ENCODE data around the gene LARGE1.
"Not testable (repeated sequence)": the region's sequence is repeated elsewhere in the genome, so short reads cannot be mapped to it uniquely, and the experiment has no call there.

The LARGE1 gene

DNA sequence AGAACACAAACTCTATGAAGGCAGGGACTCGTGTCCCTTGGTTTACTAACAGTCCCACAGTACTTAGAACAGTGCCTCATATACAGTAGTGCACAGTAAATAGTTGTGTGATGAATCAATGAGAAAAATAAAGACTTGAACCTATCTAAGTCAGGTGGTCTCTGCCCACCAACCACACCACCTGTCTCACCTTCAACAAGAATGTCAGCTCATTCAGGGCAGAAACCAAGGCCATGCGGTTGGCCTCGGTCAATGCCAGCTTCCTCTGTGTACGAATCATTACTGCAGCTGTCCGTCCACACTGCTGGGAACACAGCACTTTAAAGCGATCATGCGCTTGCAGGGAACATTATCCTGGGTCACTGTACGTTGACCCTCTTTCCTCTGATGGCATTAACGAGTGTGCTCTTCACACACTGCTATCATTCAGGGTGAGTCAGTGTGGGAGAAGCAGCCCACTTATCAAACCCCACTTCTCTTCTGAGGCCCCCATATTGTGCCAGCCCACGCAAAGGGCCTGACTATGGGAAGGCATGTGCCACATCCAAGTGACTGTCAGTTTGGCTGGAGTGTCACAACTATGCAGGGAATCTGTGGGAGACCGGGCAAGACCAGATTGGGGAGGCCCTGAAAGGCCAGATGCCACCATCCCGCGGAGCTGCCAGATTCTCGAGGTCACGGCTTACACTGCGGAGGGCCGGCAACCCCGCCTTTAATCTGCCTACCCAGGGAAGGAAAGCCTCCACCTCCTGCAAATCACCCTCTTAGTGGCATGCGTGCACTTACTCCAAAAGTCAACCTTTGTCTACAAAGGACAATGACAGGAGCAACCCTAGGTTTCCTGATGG, 36.1 kb downstream of the LARGE1 start:
- DNase-seq (ENCODE audit: low read depth), result no peak

GRCh38 chr22:33883561-33883960, 36.7 kb downstream of the LARGE1 start:
- DNase-seq (ENCODE audit: low read depth), result no peak

DNA sequence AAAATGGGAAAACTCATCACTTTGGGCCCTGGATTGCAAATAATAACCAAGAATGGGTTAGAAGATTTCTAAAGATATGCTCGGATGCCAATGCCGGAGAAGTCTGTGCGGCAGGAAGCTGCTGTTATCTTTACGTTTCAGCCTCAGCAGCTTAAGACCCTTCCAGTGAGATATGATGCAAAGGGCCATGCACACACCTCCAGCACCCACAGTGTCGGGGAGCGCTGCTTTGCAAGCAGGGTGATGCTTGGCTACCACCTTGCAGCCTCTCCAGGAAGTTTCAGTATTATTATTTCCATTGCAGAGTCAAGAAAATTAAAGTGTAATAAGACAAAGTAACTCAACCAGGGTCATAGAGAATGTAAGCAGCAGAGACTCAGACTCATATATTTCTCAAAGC, 37.3 kb downstream of the LARGE1 start:
- no peak for DNase-seq (ENCODE audit: low read depth)

- no peak for DNase-seq (ENCODE audit: low read depth)
Observed at GRCh38 chr22:33880986-33881385, 39.3 kb downstream of the LARGE1 start.

GRCh38 chr22:33879796-33880195, 40.5 kb downstream of the LARGE1 start:
- DNase-seq (ENCODE audit: low read depth), result no peak

- DNase-seq (ENCODE audit: low read depth), result no peak
Observed at GRCh38 chr22:33875316-33875715, 45.0 kb downstream of the LARGE1 start.

- DNase-seq (ENCODE audit: low read depth), result no peak
Observed at GRCh38 chr22:33874206-33874605, 46.1 kb downstream of the LARGE1 start.

- no peak for DNase-seq (ENCODE audit: low read depth)
Observed at GRCh38 chr22:33873666-33874065, 46.6 kb downstream of the LARGE1 start.

- DNase-seq (ENCODE audit: low read depth), result no peak
Observed at GRCh38 chr22:33873186-33873585, 47.1 kb downstream of the LARGE1 start.

DNA sequence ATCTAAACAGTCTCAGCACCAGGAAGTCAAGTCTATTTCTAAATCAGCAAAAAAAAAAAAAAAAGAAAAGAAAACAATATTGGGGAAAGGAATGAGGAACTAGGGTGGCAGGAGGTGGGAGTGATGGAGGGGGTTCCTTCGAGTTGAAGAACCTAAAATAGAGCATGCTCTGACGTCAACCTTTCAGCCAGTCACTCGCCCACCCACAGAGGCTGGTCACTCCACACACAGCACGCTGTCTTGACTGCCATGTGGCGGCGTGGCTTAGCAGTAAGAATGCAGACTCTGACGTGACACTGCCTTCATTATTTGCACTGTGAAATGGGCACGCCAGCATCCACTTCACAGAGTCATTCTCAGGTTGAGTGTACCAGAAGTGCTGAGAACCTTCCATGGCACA, 48.3 kb downstream of the LARGE1 start:
- DNase-seq (ENCODE audit: low read depth), result no peak

GRCh38 chr22:33869946-33870345, 50.3 kb downstream of the LARGE1 start:
- DNase-seq (ENCODE audit: low read depth), result no peak

GRCh38 chr22:33867971-33868370, 52.3 kb downstream of the LARGE1 start:
- no peak for DNase-seq (ENCODE audit: low read depth)

- DNase-seq (ENCODE audit: low read depth), result no peak
Observed at GRCh38 chr22:33867118-33867866, 53.0 kb downstream of the LARGE1 start.

DNA sequence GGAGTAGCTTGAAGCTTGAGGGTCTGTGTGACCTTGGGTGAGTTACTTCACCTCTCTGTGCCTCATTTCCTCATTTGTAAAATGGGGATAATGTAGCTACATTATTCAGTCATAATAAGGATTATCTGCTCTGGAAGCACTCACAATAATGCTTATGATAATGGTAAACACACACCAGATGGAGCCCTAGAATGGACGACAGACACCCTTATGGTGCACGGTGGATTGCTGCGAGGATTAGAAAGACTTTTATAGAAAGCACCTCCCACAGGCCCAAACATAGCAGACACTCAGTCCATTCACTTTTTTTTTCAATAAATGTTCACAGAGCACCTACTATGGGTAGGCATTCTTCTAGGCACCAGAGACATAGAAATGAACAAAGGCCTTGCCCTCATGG, 53.8 kb downstream of the LARGE1 start:
- DNase-seq (ENCODE audit: low read depth), result no peak

DNA sequence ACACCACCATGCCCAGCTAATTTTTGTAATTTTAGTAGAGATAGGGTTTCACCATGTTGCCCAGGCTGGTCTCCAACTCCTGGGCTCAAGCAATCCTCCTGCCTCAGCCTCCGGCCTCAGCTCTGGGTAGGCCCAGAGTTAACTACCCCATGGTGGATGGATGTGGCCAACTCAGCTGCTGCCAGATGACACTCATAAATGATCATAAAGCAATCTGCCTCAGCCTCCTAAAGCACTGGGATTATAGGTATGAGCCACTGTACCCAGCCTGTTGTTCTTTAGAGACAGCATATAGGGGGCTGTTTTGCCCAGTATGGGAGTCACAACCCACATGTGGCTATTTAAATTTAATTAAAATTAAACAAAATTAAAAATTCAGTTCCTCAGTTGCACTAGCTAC, 54.3 kb downstream of the LARGE1 start:
- DNase-seq (ENCODE audit: low read depth), result no peak

DNA sequence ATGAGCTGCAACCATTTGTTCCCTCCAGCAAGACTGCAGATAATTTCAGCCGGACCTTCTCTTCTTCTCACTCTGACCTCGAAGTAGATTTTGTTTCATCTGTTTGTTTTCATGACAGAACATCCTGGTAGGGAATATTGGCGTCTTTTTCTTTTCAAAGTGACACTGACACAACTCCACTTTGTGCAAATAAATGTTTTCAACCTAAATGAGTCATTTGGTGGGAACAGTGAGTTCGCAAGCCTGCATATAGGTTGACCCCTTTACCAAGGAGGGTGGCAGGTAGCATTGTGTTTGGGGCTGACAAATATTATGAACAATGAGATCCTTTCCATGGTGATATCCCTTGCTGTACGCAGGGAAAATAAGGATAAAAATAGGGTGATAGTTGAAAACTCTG, 55.0 kb downstream of the LARGE1 start:
- no peak for DNase-seq (ENCODE audit: low read depth)

DNA sequence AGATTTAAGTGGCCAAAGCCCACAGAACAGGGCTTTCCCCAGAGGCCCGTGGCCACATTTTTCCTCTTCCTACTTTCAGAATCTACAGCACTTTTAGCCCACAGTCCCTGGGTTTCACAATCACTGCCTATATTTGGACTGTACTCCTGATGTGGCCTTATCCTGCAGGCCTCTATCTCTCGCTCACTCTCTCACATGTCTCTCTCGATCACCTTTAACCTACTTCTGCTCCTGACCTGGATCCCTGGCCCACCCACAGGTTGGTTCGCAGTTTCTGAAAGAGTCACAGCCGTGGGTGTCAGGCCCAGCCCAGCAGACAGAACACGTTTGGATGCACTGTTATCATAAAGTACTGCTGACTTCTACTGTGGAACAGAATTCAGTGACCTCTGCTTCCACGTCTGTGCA, 55.5 kb downstream of the LARGE1 start:
- DNase-seq (ENCODE audit: low read depth), result no peak

DNA sequence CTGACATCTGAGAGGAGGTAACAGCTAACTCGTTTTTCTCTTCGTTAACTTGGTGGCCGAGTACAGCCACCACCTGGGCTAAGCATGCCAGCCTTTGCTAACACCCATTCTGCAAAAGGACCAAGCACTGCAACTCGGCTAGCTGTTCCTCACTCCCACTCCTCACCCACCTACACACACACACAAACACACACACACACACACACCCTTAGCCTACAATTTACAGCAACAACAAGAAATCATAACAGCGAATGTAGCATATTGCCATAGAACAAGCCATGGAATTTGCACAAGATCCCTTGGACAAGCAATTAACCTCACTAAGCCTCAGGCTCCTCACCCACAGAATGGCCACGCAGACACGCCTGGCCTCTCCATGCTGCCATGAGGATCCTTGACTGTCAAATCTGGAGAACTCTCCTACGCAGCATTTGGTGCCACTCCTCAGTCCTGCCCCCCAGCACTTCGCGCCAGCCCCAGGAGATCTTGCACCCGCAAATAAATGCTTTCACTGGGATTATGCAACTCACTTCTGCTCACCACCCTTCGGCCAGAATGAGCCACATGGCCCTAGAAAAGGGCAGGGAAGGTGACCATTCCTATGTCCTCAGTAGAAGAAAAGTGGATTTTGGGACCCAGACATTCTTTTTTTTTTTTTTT, 58.9 kb downstream of the LARGE1 start:
- no peak for DNase-seq (ENCODE audit: low read depth)

DNA sequence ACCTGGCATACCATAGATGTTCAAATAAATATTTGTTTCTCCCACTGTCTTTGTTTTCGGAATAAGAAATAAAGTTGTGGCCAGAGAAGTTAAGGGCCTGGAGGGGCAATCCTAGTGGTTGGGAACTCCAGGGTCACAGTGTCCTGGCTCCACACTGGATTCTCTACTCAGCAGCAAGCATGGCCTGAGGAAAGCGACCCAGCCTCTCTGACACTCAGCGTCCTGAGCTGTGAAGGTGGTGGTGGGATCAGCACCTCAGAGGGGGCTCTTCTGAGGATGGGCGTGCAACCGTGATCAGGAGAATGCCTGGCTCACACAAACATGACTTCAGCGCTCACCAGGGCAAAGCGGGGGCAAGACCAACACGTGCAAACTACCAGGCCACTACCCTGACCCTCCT, 59.9 kb downstream of the LARGE1 start:
- no peak for DNase-seq (ENCODE audit: low read depth)

DNA sequence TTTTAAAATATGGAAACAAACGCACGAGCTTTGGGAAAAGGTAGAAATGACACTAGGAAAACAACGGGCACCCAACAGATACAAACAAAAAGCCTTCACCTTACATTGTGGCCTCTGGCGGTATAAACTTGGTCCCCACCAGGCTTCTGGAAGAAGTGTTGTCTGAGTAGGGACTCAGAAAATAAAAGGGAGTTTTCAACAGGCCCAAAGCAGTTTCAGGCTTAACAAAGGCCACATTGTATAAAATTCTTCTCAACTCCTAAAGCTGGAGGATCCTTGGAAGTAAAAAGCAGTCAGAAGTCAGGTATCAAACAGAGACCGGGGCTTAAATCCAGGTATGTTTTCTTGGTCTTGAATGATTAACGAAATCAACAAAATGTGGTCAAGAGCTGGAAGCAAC, 61.0 kb downstream of the LARGE1 start:
- no peak for DNase-seq (ENCODE audit: low read depth)

GRCh38 chr22:33858653-33859052, 61.6 kb downstream of the LARGE1 start:
- DNase-seq (ENCODE audit: low read depth), result not testable (repeated sequence)

GRCh38 chr22:33857767-33858166, 62.5 kb downstream of the LARGE1 start:
- not testable (repeated sequence) for DNase-seq (ENCODE audit: low read depth)

- no peak for DNase-seq (ENCODE audit: low read depth)
Observed at GRCh38 chr22:33854724-33855123, 65.6 kb downstream of the LARGE1 start.
